Neural progenitor cell (in vitro differentiated cells): ENCODE measurements around the gene B3GAT1.

Experiments
- EZH2 ChIP-seq: fragments of 200-600 bp; sonication (generic); IDR thresholded peaks from 2 replicates; pipeline ENCODE4 v1.6.1; 2017; ENCODE audit warnings: antibody characterized with exemption, mild to moderate bottlenecking, moderate library complexity
- EZH2phosphoT487 ChIP-seq: fragments of 200-600 bp; sonication (generic); IDR thresholded peaks from 2 replicates; pipeline ENCODE4 v1.6.1; 2017; ENCODE audit warnings: antibody characterized with exemption
- TF ChIP-seq, protein P1 (sequence below): fragments of 200-600 bp; sonication (generic); IDR thresholded peaks from 2 replicates; pipeline ENCODE4 v1.5.1; 2017; ENCODE audit warnings: antibody characterized with exemption, mild to moderate bottlenecking

DNA sequence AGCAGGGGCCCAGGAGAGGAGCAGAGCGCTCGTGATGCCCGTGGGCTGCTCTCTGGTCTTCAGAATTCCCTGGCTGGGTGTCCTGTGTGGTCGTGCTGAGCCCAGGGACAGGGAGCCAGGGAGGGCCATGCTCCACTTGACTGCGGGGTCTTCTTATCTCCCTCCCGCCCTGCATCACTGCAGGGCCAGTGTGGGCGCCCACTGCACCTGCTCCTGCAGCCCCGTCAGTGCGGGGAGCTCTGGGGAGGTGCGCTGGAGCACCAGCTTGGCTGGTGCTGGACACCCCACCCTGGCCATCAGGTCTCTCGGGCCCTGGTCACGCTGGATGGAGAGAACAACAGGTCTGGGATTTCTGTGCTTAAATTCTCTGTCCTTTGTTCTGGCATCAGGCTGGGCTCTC, 31.8 kb downstream of the B3GAT1 start:
- TF ChIP-seq, protein P1, sequence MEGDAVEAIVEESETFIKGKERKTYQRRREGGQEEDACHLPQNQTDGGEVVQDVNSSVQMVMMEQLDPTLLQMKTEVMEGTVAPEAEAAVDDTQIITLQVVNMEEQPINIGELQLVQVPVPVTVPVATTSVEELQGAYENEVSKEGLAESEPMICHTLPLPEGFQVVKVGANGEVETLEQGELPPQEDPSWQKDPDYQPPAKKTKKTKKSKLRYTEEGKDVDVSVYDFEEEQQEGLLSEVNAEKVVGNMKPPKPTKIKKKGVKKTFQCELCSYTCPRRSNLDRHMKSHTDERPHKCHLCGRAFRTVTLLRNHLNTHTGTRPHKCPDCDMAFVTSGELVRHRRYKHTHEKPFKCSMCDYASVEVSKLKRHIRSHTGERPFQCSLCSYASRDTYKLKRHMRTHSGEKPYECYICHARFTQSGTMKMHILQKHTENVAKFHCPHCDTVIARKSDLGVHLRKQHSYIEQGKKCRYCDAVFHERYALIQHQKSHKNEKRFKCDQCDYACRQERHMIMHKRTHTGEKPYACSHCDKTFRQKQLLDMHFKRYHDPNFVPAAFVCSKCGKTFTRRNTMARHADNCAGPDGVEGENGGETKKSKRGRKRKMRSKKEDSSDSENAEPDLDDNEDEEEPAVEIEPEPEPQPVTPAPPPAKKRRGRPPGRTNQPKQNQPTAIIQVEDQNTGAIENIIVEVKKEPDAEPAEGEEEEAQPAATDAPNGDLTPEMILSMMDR: no peak
- no peak for TF ChIP-seq EZH2phosphoT487
- TF ChIP-seq EZH2: no peak
